GM18867 (cell line): ENCODE data around the gene DNAH3.
"Not testable (repeated sequence)": the region's sequence is repeated elsewhere in the genome, so short reads cannot be mapped to it uniquely, and the experiment has no call there.

Experiments
- ATAC-seq: cut with Tn5 transposase; IDR thresholded peaks from one replicate; pipeline ENCODE4 v1.9.1; 2021; ENCODE audit warnings: mild to moderate bottlenecking, moderate library complexity; ENCODE audit not compliant: unreplicated experiment

Gene DNAH3

DNA sequence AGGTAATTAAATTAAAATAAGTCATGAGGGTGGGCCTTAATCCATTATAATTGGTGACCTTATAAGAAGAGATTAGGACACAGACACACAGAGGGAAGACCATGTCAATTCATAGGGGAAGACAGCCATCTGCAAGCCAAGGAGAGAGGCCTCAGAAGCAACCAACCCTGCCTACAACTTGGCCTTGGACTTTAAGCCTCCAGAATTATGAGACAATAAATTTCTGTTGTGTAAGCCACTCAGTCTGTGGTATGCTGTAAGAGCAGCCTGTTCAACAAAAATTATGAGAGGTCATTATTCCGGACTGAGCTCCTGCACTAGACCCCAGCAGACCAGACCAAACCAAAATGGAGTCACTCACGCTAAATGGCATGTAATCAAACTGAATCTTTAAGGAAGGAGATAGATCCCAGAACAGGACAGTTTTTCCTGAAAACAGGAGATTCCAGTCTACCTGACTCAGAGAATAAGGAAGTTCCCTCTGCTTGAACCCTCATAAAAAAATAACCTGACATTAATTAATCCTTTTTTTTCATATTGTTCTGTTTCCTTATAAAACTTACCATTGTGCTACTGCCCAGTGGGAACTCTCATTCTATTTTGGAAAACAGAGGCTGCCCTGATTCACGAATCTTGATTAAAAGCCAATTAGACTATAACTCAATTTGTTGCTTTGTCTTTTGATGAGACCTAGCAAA, 74.3 kb downstream of the DNAH3 start:
- ATAC-seq = no peak

DNA sequence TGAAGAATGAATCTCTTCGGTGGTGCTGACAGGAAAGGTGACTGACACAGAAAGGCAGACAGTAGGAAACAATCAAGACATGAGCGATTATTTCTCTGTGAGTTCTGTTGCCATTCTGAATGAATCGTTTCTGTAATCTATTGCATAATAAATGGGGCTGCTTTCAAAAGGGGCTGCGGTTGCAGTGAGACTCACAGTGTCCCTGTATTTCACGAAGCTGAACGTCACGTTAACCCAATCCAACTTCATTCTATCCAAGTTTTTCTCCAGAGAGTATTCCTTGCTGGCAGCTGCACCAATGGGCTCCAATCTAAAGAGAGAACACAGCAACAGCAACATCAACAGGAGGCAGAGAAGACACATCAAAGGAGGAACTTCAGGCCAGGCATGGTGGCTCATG, 75.4 kb downstream of the DNAH3 start:
- no peak for ATAC-seq

DNA sequence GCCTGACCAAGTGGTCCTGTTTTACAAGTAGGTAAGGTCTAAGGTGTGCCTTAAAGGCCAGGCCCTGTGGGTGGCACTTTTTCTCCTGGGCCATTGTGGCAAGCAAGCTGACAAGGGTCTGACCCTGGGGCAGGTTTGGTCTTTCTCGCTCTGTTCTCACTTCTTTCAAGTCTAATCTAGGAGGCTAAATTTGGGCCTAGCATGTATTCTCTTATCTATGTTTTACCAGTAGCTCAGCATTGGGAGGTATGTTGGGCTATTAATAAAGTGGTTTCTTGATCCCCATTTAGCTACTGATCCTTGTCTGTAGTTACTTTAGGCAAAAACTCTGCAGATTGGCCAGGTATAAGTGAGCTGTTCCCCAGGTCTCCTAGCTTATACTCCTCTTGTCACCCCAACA, 77.7 kb downstream of the DNAH3 start:
- ATAC-seq = no peak

DNA sequence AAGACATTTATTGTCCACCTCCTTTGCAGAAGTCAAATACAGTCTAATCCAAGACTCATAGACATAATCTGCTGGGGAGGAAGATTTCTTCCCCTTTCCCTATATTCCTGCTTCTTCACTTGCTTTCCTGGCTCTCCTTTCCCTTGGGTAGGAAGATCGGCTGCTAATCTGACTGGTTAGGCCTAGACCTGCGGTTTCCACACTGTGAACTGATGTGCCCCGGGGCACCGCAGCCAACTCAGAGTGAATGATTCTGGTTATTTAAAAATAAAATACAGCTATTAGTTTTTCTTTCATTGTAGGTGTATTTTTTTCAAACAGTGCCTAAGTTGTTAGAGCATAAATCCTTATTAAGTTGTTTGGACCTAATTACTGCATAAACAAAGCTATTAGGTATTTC, 78.9 kb downstream of the DNAH3 start:
- ATAC-seq = no peak

DNA sequence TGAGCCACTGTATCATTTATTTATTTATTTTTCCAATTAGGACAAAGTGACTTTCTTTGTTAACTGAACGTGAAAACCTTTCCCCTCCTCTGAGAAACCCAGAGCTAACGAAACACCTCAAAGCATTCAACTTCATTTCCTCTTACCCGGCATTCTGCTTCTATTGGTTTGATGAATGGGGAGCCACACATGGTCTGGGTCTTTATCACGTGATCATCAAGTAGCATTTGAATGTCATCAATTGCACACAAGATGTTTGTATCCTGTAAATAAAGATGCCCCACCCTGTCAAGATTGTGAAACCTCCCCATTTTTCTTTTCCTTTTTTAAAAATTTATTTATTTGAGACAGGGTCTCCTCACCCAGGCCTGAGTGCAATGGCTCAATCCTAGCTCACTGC, 80.1 kb downstream of the DNAH3 start:
- no peak for ATAC-seq

DNA sequence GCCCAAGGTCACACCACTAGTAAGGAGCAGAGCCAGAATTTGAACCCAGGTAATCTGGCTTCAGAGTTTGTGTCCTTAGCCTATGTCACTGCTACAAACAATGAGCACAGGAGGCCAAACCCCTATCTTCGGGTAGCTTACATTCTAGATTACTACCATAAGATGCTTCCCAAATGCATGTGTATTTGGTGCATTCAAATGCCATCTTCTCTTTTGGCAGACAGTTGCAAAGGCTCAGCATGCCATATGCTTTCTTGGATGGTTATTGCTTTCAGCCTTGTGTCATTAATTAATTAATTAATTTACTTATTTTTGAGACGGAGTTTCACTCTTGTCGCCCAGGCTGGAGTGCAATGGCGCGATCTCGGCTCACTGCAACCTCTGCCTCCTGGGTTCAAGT, 80.7 kb downstream of the DNAH3 start:
- no peak for ATAC-seq

DNA sequence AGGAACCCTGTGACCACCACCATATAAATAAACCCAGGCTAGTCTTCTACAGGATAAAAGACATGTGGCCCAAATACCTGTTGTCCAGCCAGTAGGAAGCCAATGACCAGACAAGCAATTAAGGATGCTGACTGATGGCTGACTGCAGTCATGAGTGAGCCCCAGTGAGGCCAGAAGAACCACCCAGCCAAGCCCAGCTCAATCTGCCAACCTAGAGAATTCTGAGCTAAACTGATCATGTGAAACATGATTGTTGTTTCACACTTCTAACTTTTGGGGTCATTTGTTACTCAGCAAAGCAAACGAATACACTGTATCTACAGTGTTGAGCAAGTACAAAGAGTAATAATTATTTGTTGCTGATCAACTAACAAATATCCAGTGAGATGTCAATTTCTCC, 86.4 kb downstream of the DNAH3 start:
- no peak for ATAC-seq

DNA sequence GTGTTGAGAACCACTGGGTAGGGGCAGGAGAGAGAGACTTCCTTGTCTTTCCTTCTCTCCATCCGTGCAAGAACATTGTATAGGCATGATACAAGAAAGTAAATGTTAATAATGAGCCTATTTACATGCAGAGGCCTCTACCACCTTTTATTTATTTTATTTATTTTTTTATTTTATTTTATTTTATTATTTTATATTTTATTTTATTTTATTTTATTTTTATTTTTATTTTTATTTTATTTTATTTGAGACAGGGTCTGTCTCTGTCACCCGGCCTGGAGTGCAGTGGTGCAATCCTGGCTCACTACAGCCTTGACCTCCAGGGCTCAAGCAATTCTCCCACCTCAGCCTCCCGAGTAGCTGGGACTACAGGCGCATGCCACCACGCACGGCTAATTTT, 87.3 kb downstream of the DNAH3 start:
- ATAC-seq = not testable (repeated sequence)

DNA sequence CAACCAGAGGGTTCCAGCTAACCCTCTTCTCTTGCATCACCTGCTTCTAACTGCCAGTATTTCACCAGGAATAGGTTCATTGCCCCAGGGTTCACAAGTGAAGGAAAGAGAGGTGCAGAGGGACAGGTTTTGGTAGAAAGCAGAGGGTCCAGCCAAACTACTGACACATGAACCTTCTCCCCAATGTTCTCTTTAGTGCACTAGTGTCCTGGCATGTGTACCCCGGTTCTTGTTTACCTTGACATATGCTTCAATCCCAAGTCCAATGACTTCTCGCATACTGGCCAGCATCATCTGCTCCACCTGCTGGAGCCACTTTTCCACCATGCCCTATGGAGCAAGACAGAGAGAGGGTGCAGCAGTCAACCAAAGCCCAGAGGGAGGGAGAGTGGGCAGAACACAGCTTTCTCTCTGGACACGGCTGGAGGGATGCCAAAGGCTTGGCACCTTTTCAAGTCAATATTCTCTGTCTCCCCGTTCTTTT, 90.6 kb downstream of the DNAH3 start:
- no peak for ATAC-seq

DNA sequence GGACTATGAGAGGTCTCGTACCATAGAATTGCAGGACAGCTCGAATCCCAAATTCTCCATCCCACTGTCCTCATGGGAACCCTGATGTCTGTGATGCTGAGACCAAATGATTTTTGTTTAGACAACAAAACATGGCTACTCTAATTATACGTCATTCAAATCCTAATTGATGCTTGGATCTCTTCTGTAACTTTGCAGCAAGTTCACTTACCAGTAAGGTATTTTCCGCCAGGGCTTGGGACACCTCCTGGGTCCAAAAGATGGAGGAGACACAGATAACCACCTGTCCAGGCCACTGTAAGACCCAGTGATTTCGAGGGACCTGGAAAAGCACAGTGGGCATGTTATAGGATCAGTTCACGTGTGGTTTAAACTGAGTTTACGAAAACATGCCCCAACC, 92.8 kb downstream of the DNAH3 start:
- ATAC-seq = no peak

DNA sequence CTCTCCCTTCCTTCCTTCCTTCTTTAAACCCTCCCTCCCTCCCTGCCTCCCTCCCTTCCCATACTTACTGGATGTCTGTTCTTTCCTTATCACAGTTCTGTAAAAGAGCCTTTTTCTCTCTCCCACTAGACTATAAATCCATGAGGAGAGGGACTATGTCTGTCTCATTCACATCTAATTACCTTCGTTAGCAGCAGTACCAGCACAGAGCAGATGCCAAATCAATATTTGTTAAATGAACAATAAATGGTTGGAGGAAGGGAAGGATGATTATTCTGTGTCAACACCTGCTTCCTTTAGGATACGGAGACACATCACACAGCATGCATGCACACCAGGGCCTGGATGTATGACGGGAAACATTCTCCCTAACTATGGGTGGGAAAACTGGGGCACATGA, 94.2 kb downstream of the DNAH3 start:
- no peak for ATAC-seq

DNA sequence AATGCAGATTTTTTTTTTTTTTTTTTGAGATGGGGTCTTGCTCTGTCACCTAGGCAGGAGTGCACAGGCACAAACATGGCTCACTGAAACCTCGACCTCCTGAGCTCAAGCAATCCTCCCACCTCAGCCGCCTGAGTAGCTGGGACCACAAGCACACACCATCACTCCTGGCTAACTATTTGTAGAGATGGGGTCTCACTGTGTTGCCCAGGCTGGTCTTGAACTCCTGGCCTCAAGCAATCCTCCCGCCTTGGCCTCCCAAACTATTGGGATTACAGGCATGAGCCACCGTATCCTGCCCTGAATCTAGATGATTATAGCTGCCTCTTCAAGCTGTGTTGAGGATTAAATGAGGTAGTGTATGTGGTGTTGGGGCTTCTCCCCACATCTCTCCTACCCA, 94.9 kb downstream of the DNAH3 start:
- ATAC-seq = not testable (repeated sequence)

DNA sequence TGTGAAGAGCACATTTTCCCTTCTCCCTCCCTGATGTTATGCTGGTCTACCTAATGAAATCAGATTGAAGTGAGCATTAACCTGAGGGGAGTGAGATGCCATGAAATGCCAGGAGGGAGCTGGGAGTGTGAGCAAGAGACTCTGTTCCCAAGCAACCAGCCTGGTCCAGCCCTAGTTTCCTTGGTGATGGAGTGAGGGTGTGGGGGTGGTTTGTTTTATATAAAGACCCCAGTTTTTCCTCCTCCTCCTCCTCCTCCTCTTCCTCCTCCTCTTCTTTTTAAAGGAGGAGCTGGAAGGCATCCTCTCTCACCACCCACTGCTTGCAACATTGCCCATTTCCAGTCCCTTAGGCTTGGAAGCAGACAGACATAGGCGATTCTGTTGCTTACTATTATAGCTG, 97.1 kb downstream of the DNAH3 start:
- ATAC-seq = no peak

DNA sequence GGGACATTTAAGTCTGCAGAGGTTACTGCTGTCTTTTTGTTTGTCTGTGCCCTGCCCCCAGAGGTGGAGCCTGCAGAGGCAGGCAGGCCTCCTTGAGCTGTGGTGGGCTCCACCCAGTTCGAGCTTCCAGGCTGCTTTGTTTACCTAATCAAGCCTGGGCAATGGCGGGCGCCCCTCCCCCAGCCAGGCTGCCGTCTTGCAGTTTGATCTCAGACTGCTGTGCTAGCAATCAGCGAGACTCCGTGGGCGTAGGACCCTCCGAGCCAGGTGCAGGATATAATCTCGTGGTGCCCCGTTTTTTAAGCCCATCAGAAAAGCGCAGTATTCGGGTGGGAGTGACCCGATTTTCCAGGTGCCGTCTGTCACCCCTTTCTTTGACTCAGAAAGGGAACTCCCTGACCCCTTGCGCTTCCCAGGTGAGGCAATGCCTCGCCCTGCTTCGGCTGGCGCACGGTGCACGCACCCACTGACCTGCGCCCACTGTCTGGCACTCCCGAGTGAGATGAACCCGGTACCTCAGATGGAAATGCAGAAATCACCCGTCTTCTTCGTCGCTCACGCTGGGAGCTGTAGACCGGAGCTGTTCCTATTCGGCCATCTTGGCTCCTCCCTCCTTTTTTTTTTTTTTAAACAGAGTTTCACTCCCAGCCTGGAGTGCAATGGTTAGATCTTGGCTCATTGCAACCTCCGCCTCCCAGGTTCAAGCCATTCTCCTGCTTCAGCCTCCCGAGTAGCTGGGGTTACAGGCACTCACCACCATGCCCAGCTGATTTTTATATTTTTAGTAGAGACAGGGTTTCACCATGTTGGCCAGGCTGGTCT, 102.3 kb downstream of the DNAH3 start:
- ATAC-seq = not testable (repeated sequence)

DNA sequence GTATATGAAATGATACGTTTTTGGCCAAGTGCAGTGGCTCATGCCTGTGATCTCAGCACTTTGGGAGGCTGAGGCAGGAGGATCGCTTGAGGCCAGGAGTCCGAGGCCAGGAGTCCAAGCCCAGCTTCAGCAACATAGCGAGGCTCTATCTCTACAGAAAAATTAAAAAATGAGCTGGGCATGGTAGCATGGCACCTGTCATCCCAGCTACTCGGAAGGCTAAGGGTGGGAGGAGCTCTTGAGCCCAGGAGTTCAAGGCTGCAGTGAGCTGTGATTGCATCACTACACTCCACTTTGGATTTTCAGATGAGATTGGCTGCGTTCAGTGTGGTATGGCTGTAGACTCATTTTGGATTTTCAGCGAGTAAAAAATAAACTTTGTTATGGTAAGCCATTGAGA, 112.4 kb downstream of the DNAH3 start:
- ATAC-seq = no peak

DNA sequence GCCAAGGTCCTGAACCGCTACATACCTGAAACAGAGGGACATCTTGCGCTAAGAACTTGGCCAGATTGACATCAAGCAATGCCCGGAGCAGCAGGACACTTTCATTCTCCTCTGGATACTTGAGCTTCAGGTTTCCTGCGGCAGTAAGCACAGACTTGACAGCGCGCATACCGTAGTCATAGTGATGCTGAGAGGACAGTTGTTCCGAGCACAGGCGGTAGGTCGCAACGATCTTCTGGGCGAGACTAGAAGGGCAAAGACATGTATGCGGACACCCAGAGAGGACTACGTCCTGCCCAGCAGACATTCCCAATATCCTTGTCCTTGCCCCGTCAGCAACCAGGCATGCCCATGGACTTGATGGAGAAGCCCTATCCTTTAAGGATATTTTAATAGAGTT, 112.9 kb downstream of the DNAH3 start:
- ATAC-seq = no peak

DNA sequence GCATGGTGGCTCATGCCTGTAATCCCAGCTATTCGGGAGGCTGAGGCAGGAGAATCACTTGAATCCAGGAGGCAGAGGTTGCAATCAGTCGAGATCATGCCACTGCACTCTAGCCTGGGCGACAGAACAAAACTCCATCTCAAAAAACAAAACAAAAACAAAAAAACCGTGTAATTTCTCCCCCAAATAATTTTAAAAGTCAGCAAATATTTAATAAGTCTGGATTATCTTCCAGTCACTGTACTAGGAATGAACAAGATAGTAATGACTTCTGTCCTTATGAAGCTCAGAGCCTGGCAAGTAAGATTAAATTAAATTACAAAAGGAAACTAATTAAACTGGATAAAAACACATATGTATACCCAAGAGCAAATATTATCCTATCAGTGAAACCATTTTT, 113.5 kb downstream of the DNAH3 start:
- no peak for ATAC-seq

DNA sequence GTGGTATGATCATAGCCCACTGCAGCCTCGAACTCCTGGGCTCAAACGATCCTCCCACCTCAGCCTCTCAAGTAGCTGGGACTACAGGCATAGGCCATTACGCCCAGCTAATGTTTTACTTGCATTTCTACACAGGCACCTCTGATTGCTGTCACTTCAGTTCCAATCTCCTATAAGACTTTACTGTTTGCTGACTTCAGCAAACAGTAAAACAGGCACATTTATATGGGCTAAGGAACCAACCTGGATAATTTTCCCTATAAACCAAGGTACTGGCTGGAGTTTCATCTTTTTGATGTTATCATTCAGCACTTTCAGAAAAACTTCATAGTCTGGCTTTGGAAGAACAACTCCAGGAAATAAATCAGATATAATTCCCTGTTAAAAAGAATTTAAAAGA, 114.2 kb downstream of the DNAH3 start:
- ATAC-seq = no peak

DNA sequence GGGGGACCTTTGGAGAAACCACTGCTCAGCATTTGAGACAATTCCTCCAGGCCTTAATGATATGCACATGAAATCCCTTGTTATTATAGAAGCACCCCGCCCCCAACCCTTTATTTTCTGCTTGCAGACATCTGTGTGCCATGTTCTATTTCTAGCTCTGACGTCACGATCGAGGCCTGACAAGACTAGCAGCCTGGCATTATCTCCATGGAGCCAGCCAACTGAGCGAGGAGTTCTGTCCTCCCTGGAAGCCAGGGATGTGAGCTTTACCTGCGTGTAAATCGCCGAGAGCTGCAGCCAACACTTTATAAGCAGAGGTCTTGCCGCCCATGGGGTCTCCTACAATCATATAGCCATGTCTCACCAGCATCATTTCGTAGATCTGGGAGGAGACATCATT, 116.9 kb downstream of the DNAH3 start:
- no peak for ATAC-seq

DNA sequence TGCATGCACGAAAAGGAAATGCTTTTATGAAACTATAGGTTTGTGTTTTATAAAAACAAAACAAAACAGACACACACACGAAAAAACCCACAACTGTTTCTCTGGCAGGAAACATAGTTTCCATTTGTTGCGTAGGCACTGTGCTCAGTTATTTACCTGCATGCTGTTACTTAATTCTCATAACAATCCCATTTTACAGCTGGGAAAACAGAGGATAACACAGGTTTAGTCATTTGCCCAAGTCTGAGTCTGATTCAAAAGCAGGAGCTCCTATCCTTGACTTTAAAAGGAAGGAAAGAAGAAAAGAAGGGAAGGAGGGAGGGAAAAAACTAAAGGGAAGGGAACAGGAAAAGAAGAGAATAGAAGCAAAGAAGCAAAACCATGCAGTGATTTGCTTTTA, 117.4 kb downstream of the DNAH3 start:
- no peak for ATAC-seq

DNA sequence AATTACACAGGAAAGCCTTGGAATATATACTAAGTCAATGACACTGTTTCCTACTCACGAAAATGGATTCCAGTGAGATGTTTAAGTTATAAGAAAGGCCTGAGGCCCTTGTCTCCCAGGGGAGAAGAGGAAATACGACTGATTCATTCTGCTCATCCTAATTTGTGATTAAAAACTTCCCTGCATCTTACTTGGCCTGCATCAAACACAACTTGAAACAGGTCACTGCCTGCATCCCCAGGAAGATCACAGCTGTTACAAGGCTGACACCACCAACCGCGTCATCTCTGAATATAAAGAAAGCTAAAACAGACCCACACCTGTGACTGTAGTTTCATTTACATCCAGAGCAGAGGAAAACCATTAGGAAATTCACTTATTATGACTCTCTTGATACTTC, 121.9 kb downstream of the DNAH3 start:
- ATAC-seq = no peak

DNA sequence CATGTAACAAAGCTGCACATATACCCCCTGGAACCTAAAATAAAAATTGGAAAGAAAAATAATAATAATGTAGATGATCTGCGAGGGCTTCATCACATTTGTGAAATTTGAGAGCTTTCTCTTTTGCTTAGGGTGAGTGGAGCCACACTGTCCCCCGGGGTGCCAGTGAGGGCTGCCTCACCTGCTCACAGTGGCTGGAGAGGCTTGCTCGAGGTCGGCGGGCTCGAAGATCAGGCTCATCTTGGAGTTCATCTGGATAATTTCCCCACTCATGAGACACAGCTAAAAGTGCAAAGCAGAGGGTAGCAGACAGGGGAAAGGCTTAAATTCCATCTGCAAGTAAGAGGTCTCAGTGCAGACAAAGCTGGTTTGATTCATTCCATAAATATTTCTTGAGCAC, 123.8 kb downstream of the DNAH3 start:
- no peak for ATAC-seq
